ENCODE data around the gene FBXO27. TPM values are rescaled to one million over a fixed set of nuclear protein-coding genes. Genes with fewer than 3 reads are reported as not detected.

The FBXO27 gene
- total RNA-seq, 1 experiment from 2014 or later: 3.8 TPM

DNA sequence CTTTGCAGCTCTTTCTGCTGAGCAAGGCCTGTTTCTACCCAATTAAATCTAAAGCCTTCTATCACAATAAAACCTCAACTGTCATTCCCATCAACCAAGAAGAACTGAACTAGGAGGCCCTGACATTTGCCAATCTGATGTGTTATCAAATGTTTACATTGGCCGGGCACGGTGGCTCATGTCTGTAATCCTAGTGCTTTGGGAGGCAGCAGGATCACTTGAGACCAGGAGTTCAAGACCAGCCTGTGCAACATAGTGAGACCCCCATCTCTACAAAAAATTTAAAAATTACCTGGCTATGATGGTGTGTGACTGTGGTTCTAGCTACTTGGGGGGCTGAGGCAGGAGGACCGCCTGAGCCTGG, 54.0 kb downstream of the FBXO27 start:
- DNase-seq: no peak
- ChIA-PET POLR2A (no interaction called here), CTCF (no interaction called here)
- Mint-ChIP-seq H3K27me3 (ENCODE audit: insufficient read depth, unreplicated experiment) (no peaks in the 10 kb centered on the region), H3K27ac (ENCODE audit: unreplicated experiment) (no peak overlapping the region), H3K4me3 (ENCODE audit: unreplicated experiment) (no peak overlapping the region), H3K4me1 (ENCODE audit: low read depth, unreplicated experiment) (no peaks in the 10 kb centered on the region), H3K9me3 (ENCODE audit: unreplicated experiment) (peaks cover 11% of the 10 kb centered on the region), H3K36me3 (ENCODE audit: insufficient read depth, unreplicated experiment) (peaks cover 27% of the 10 kb centered on the region)
- intact Hi-C loops (cut with micrococcal nuclease; ENCODE audit: unreplicated experiment): no loop called here
- no peaks in the 10 kb centered on the region for H3K27me3 ChIP-seq (replicated peaks; ENCODE audit: control insufficient read depth, insufficient read depth, low read length)
- H3K4me3 ChIP-seq (ENCODE audit: low read depth, low read length): no peak overlapping the region
- no peaks in the 10 kb centered on the region for H3K36me3 ChIP-seq (ENCODE audit: control insufficient read depth, insufficient read depth, low read length)
- H3K9me3 ChIP-seq: peaks cover 13% of the 10 kb centered on the region
- H3K4me1 ChIP-seq: peaks cover 15% of the 10 kb centered on the region
- TF ChIP-seq, protein P1, sequence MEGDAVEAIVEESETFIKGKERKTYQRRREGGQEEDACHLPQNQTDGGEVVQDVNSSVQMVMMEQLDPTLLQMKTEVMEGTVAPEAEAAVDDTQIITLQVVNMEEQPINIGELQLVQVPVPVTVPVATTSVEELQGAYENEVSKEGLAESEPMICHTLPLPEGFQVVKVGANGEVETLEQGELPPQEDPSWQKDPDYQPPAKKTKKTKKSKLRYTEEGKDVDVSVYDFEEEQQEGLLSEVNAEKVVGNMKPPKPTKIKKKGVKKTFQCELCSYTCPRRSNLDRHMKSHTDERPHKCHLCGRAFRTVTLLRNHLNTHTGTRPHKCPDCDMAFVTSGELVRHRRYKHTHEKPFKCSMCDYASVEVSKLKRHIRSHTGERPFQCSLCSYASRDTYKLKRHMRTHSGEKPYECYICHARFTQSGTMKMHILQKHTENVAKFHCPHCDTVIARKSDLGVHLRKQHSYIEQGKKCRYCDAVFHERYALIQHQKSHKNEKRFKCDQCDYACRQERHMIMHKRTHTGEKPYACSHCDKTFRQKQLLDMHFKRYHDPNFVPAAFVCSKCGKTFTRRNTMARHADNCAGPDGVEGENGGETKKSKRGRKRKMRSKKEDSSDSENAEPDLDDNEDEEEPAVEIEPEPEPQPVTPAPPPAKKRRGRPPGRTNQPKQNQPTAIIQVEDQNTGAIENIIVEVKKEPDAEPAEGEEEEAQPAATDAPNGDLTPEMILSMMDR (IDR thresholded peaks at IDR 0.05; ENCODE audit: insufficient read depth in 1 of 2, low read depth in 1 of 2, low read length in 1 of 2, severe bottlenecking in 1 of 2, unreplicated experiment in 1 of 2): no peak
- no TSS peak for BruUV-seq (replicated peaks)

DNA sequence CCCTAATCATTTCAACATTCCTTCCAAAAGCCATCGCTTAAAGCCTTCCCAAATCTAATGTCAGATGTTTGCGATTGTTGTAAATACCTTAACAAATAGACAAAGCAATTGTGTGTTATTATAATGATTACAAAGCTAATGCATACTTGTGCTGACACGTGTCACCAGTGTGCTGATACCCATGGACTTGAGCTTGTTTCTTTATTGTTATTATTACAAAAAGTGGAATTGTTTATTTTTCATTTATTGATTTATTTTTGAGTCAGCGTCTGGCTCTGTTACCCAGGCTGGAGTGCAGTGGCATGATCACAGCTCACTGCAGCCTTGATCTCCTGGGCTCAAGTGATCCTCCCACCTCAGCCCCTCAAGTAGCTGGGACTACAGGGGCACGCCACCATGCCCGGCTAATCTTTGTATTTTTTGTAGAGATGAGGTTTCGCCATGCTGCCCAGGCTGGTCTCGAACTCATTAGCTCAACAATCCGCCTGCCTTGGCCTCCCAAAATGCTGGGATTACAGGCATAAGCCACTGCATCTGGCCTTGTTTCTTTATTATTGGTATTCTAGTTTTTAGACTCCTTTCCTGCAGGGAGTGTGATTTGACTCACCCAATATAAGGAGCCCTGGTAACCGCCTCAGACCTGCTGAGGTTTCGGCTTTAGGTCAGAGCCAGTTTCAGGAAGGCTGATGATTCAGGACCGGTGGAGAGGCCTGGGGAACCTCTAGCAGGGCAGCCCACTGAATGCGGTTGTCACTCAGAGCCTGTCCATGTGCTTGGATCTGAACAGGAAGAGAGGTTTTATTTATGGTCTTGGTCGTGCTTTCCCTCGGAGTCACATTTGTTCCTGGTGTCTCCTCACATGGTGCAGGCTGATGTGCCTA, 54.7 kb downstream of the FBXO27 start:
- Histone ChIP-seq H3K36me3 (ENCODE audit: control insufficient read depth, insufficient read depth, low read length) (no peaks in the 10 kb centered on the region), H3K4me3 (ENCODE audit: low read depth, low read length) (no peak overlapping the region), H3K27me3 (replicated peaks; ENCODE audit: control insufficient read depth, insufficient read depth, low read length) (no peaks in the 10 kb centered on the region), H3K4me1 (peaks cover 15% of the 10 kb centered on the region), H3K9me3 (peaks cover 13% of the 10 kb centered on the region)
- TF ChIP-seq, protein P1 (IDR thresholded peaks at IDR 0.05; ENCODE audit: insufficient read depth in 1 of 2, low read depth in 1 of 2, low read length in 1 of 2, severe bottlenecking in 1 of 2, unreplicated experiment in 1 of 2): no peak
- Mint-ChIP-seq H3K4me3 (ENCODE audit: unreplicated experiment) (peak overlapping the region; percentile 100), H3K27me3 (ENCODE audit: insufficient read depth, unreplicated experiment) (no peaks in the 10 kb centered on the region), H3K27ac (ENCODE audit: unreplicated experiment) (no peak overlapping the region), H3K9me3 (ENCODE audit: unreplicated experiment) (peaks cover 11% of the 10 kb centered on the region), H3K4me1 (ENCODE audit: low read depth, unreplicated experiment) (no peaks in the 10 kb centered on the region), H3K36me3 (ENCODE audit: insufficient read depth, unreplicated experiment) (peaks cover 27% of the 10 kb centered on the region)
- DNase-seq: no peak
- BruUV-seq (replicated peaks): no TSS peak
- ChIA-PET POLR2A (no interaction called here), CTCF (interaction anchor here (2.0 kb wide), 1 partner anchor 61 kb away, joined by 9 read pairs; no protein-coding TSS in a partner anchor)
- intact Hi-C loops (cut with micrococcal nuclease; ENCODE audit: unreplicated experiment): no loop called here

DNA sequence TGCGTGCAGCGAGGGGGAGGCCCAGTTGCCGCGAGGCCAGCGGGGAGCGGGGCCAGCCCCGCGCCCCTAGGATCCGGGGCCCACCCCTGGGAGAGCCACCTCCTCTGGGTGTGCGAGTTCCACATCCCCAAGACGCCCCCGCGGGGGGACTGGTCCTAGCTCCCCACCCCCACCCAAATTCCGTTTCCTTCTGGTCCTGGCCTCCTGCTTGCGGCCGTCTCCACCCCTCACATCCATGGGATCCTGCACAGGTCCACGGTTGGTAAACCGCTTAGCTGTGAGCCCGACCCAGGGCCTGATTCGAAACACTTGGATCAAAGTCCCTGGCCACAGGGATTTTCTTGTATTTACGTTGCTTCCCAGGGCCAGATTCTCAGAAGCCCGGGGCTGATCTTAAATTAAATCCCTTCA, 56.5 kb downstream of the FBXO27 start:
- peak; percentile 69 to 77 for DNase-seq
- POLR2A ChIA-PET: interaction anchor here (0.7 to 1.3 kb wide), 4 partner anchors 14 to 237 kb away, joined by 5 to 14 read pairs (median 8); partner anchors contain the start of gene MRPS12
- Mint-ChIP-seq H3K4me3 (ENCODE audit: unreplicated experiment) (peak overlapping the region; percentile 100), H3K9me3 (ENCODE audit: unreplicated experiment) (peaks cover 9% of the 10 kb centered on the region), H3K4me1 (ENCODE audit: low read depth, unreplicated experiment) (no peaks in the 10 kb centered on the region), H3K27ac (ENCODE audit: unreplicated experiment) (peak overlapping the region; percentile 92), H3K36me3 (ENCODE audit: insufficient read depth, unreplicated experiment) (peaks cover 34% of the 10 kb centered on the region), H3K27me3 (ENCODE audit: insufficient read depth, unreplicated experiment) (no peaks in the 10 kb centered on the region)
- CTCF ChIA-PET: interaction anchor here (0.5 to 2.4 kb wide), 21 partner anchors 9 to 598 kb away, joined by 3 to 15 read pairs (median 5); partner anchors contain the start of genes FAM98C, MRPS12, SAMD4B and SARS2
- no peaks in the 10 kb centered on the region for H3K27me3 ChIP-seq (replicated peaks; ENCODE audit: control insufficient read depth, insufficient read depth, low read length)
- BruUV-seq (replicated peaks): no TSS peak
- intact Hi-C loops (cut with micrococcal nuclease; ENCODE audit: unreplicated experiment): loop anchor here (1.0 kb wide), 2 partner anchors 14 to 55 kb away; no protein-coding TSS in a partner anchor
- H3K36me3 ChIP-seq (ENCODE audit: control insufficient read depth, insufficient read depth, low read length): no peaks in the 10 kb centered on the region; the same call in 1 of the 2 replicates
- TF ChIP-seq, protein P1 (IDR thresholded peaks at IDR 0.05; ENCODE audit: insufficient read depth in 1 of 2, low read depth in 1 of 2, low read length in 1 of 2, severe bottlenecking in 1 of 2, unreplicated experiment in 1 of 2): no peak
- H3K4me3 ChIP-seq (ENCODE audit: low read depth, low read length): peak overlapping the region; percentile 63
- H3K4me1 ChIP-seq: peaks cover 15% of the 10 kb centered on the region
- peaks cover 12% of the 10 kb centered on the region for H3K9me3 ChIP-seq

Data from Caco-2 (cell line).